Measurements from ENCODE around the gene MDM2.

GRCh38 chr12:68882251-68882964 is 74.4 kb downstream of the MDM2 start:
- TF ChIP-seq POLR2A (IDR thresholded peaks at IDR 0.05; ENCODE audit: low read length) (no peak), GATA1 (IDR thresholded peaks at IDR 0.05; ENCODE audit: low read depth, low read length) (no peak)

Measured in erythroblast (primary cell).